ENCODE measurements around the gene CYP24A1.
"Not testable (repeated sequence)": the region's sequence is repeated elsewhere in the genome, so short reads cannot be mapped to it uniquely, and the experiment has no call there.

CYP24A1 gene

GRCh38 chr20:54132612-54133433, 41.0 kb downstream of the CYP24A1 start:
- DNase-seq (ENCODE audit: low read depth): no peak

GRCh38 chr20:54131675-54132611, 41.8 kb downstream of the CYP24A1 start:
- DNase-seq (ENCODE audit: low read depth): no peak

GRCh38 chr20:54131125-54131524, 42.7 kb downstream of the CYP24A1 start:
- DNase-seq (ENCODE audit: low read depth): not testable (repeated sequence)

- DNase-seq (ENCODE audit: low read depth): no peak
Measured at GRCh38 chr20:54129350-54129749, 44.4 kb downstream of the CYP24A1 start.

GRCh38 chr20:54127855-54128574, 45.8 kb downstream of the CYP24A1 start:
- DNase-seq (ENCODE audit: low read depth): no peak

- no peak for DNase-seq (ENCODE audit: low read depth)
Measured at GRCh38 chr20:54126806-54127655, 46.8 kb downstream of the CYP24A1 start.

- not testable (repeated sequence) for DNase-seq (ENCODE audit: low read depth)
Measured at GRCh38 chr20:54126328-54126727, 47.5 kb downstream of the CYP24A1 start.

- no peak for DNase-seq (ENCODE audit: low read depth)
Measured at GRCh38 chr20:54123587-54124180, 50.1 kb downstream of the CYP24A1 start.

- no peak for DNase-seq (ENCODE audit: low read depth)
Measured at GRCh38 chr20:54122681-54123586, 50.9 kb downstream of the CYP24A1 start.

- DNase-seq (ENCODE audit: low read depth): no peak
Measured at GRCh38 chr20:54122189-54122588, 51.6 kb downstream of the CYP24A1 start.

GRCh38 chr20:54119744-54120143, 54.0 kb downstream of the CYP24A1 start:
- DNase-seq (ENCODE audit: low read depth): no peak

- DNase-seq (ENCODE audit: low read depth): no peak
Measured at GRCh38 chr20:54118220-54119001, 55.4 kb downstream of the CYP24A1 start.

GRCh38 chr20:54116550-54117235, 57.1 kb downstream of the CYP24A1 start:
- DNase-seq (ENCODE audit: low read depth): no peak

- DNase-seq (ENCODE audit: low read depth): no peak
Measured at GRCh38 chr20:54115172-54115854, 58.5 kb downstream of the CYP24A1 start.

GRCh38 chr20:54114109-54114508, 59.7 kb downstream of the CYP24A1 start:
- no peak for DNase-seq (ENCODE audit: low read depth)

GRCh38 chr20:54113566-54113965, 60.2 kb downstream of the CYP24A1 start:
- DNase-seq (ENCODE audit: low read depth): no peak

- no peak for DNase-seq (ENCODE audit: low read depth)
Measured at GRCh38 chr20:54112221-54112884, 61.4 kb downstream of the CYP24A1 start.
